Aorta (tissue), 5 donors: ENCODE measurements around the gene WDR75. TPM values are rescaled to one million over a fixed set of nuclear protein-coding genes. Genes with fewer than 3 reads are reported as not detected.
A peak's percentile ranks its signal among the peaks of the same experiment; 100 is the strongest.

ENCODE experiments used
- ATAC-seq: fragments of 200-7000 bp; cut with Tn5 transposase; one replicate; pipeline ENCODE4 v1.9.1; 2022; ENCODE audit warnings: moderate library complexity; ENCODE audit not compliant: low FRiP score
- DNase-seq, 2 donors: peaks; one replicate each; pipeline ENCODE4 v3.0.0-alpha.2; 2020
- H3K27ac ChIP-seq, 2 donors: one replicate each; pipeline ENCODE4 v1.5.1; 2013; ENCODE audit warnings: low read length in 2 of 2, mild to moderate bottlenecking in 2 of 2, moderate library complexity in 2 of 2, control low read depth in 1 of 2, inconsistent platforms in 1 of 2, low read depth in 1 of 2
- H3K27me3 ChIP-seq, 2 donors: one replicate each; pipeline ENCODE4 v1.6.1; 2013; ENCODE audit warnings: control low read depth in 1 of 2, low read length in 1 of 2, mild to moderate bottlenecking in 1 of 2, moderate library complexity in 1 of 2; ENCODE audit not compliant: insufficient read depth in 2 of 2, control insufficient read depth in 1 of 2
- H3K36me3 ChIP-seq, 2 donors: one replicate each; pipeline ENCODE4 v1.6.1; 2013; ENCODE audit warnings: control low read depth in 1 of 2, low read length in 1 of 2, mild to moderate bottlenecking in 1 of 2; ENCODE audit not compliant: insufficient read depth in 2 of 2, control insufficient read depth in 1 of 2
- H3K4me1 ChIP-seq, 2 donors: one replicate each; pipeline ENCODE4 v1.6.1; 2013; ENCODE audit warnings: low read length in 2 of 2, control low read depth in 1 of 2, mild to moderate bottlenecking in 1 of 2, moderate library complexity in 1 of 2; ENCODE audit not compliant: insufficient read depth in 2 of 2, control insufficient read depth in 1 of 2
- H3K4me3 ChIP-seq, 2 donors: one replicate each; pipeline ENCODE4 v1.5.1; 2013; ENCODE audit warnings: low read length in 2 of 2, control low read depth in 1 of 2, mild to moderate bottlenecking in 1 of 2
- H3K9me3 ChIP-seq: one replicate; pipeline ENCODE4 v1.6.1; 2013; ENCODE audit warnings: mild to moderate bottlenecking, low read length; ENCODE audit not compliant: control insufficient read depth
- WGBS, 2 donors: extraction: QIAGEN DNeasy Blood & Tissue Kit; methylation state at CpG; one replicate each; pipeline ENCODE4 v1.1.7; 2013; 5-methylcytosine and 5-hydroxymethylcytosine counted together
- intact Hi-C, 2 donors: fragments of 100-400 bp; cut with DNase I; formaldehyde crosslinking; loops; one replicate each; pipeline versions ENCODE4 v1.14.2 to v1.15.0; 2022
- long read RNA-seq, 2 donors: library from polyadenylated mRNA; unstranded; transcript quantifications; one replicate each; pipeline ENCODE4 v2.0.0, GENCODE V29; 2020 to 2021
- polyA plus RNA-seq, 2 donors: library from polyadenylated mRNA; stranded (reverse); fragments of 200-250 nt; gene quantifications; one replicate each; pipeline ENCODE4 v1.2.3, GENCODE V29; 2013
- total RNA-seq, 2 donors: library from RNA; stranded (reverse); fragmentation: NEBNext Ultra II Directional; extraction: Animal tissue kit (Norgen Biotek cat#: 25700); gene quantifications; one replicate each; pipeline ENCODE4 v1.2.1, GENCODE V29; 2021
- donor health status: healthy with polysubstance abuse.
- donor health status: Bipolar disorder and iron deficiency.
- donor health status: DM: no; HTN: no; CAD: no.
- donor health status: DM: no; HTN: no; CAD: no.
- donor health status: DM: yes; HTN: yes; CAD: no.

WDR75 gene
- total RNA-seq (10 to 100 TPM; 26.3 to 28.9 TPM), polyA plus RNA-seq (10 to 100 TPM; 10.6 to 19.7 TPM)
- long read RNA-seq, donor 1, transcript WDR75-201 (21 exons, 2,701 nt): major isoform, 13 of 24 reads
- long read RNA-seq, donor 1, partial matches to known transcripts: 6 of 24 reads
- long read RNA-seq, donor 1, other reads (novel, unspliced or antisense): 4 of 24 reads
- long read RNA-seq, donor 2, partial matches to known transcripts: 2 of 11 reads
- long read RNA-seq, donor 2, other reads (novel, unspliced or antisense): 4 of 11 reads

GRCh38 chr2:189440947-189441708, at the start of gene WDR75:
TSS of gene WDR75 (plus strand) at chr2:189441474. CDS start at chr2:189441493, 19 bp downstream.
- Histone ChIP-seq H3K36me3 (no peaks in the 10 kb centered on the region), H3K27me3 (no peaks in the 10 kb centered on the region), H3K27ac (peak within 1 kb of the TSS; percentile 73 to 96), H3K9me3 (no peaks in the 10 kb centered on the region), H3K4me3 (peak within 1 kb of the TSS; percentile 82 to 83), H3K4me1 (peaks cover 2 to 10% of the 10 kb centered on the region in 2 donors)
- DNase-seq (peak; percentile 96 to 97), ATAC-seq (peak; percentile 99)
- 0 to 1% methylated on average over 48 of the region's 48 CpGs for WGBS, 2 donors
- intact Hi-C loops: no loop called here

- H3K27me3 ChIP-seq: no peaks in the 10 kb centered on the region
- no peak overlapping the region for H3K27ac ChIP-seq
- no peaks in the 10 kb centered on the region for H3K4me1 ChIP-seq
- intact Hi-C loops: no loop called here
- H3K9me3 ChIP-seq: no peaks in the 10 kb centered on the region
- ATAC-seq (peak; percentile 69), DNase-seq (peak in 1 of 2 donors; percentile 51)
- 72 to 75% methylated on average over 2 of the region's 2 CpGs for WGBS, 2 donors
- H3K36me3 ChIP-seq: no peaks in the 10 kb centered on the region
- no peak overlapping the region for H3K4me3 ChIP-seq
These were observed 47.7 kb upstream of the WDR75 start for GRCh38 chr2:189393440-189394111.

- Histone ChIP-seq H3K36me3 (no peaks in the 10 kb centered on the region), H3K9me3 (no peaks in the 10 kb centered on the region), H3K27ac (no peak overlapping the region), H3K4me3 (no peak overlapping the region), H3K4me1 (no peaks in the 10 kb centered on the region), H3K27me3 (no peaks in the 10 kb centered on the region)
- DNase-seq (no peak), ATAC-seq (no peak)
- intact Hi-C loops: no loop called here
These were observed 46.7 kb upstream of the WDR75 start for GRCh38 chr2:189394525-189394924.

- H3K27ac ChIP-seq: no peak overlapping the region
- ATAC-seq: no peak
- intact Hi-C loops: loop anchor here in 1 of 2 donors (10.0 kb wide), 1 partner anchor 48 kb away; no protein-coding TSS in a partner anchor
- H3K4me1 ChIP-seq: no peaks in the 10 kb centered on the region
- no peak for DNase-seq
- WGBS, 2 donors: 71 to 90% methylated on average over 5 of the region's 5 CpGs
- no peaks in the 10 kb centered on the region for H3K36me3 ChIP-seq
- H3K9me3 ChIP-seq: no peaks in the 10 kb centered on the region
- no peak overlapping the region for H3K4me3 ChIP-seq
- no peaks in the 10 kb centered on the region for H3K27me3 ChIP-seq
These were observed 38.3 kb upstream of the WDR75 start for GRCh38 chr2:189402932-189403331.

- Histone ChIP-seq H3K36me3 (no peaks in the 10 kb centered on the region), H3K4me1 (no peaks in the 10 kb centered on the region), H3K9me3 (no peaks in the 10 kb centered on the region), H3K4me3 (no peak overlapping the region), H3K27me3 (no peaks in the 10 kb centered on the region), H3K27ac (no peak overlapping the region)
- ATAC-seq: no peak
- 89 to 96% methylated on average over 1 of the region's 1 CpG for WGBS, 2 donors
- intact Hi-C loops: loop anchor here in 1 of 2 donors (10.0 kb wide), 1 partner anchor 52 kb away; no protein-coding TSS in a partner anchor
- DNase-seq: no peak
These were observed 34.6 kb upstream of the WDR75 start for GRCh38 chr2:189406586-189407233.

- WGBS, 2 donors: 3 to 4% methylated on average over 4 of the region's 4 CpGs
- ATAC-seq (no peak), DNase-seq (no peak)
- H3K4me1 ChIP-seq: no peaks in the 10 kb centered on the region
- H3K27me3 ChIP-seq: no peaks in the 10 kb centered on the region
- intact Hi-C loops: loop anchor here in 1 of 2 donors (10.0 kb wide), 1 partner anchor 53 kb away; no protein-coding TSS in a partner anchor
- no peaks in the 10 kb centered on the region for H3K9me3 ChIP-seq
- peak overlapping the region in 1 of 2 donors; percentile 34 for H3K4me3 ChIP-seq
- H3K36me3 ChIP-seq: no peaks in the 10 kb centered on the region
- peak overlapping the region in 1 of 2 donors; percentile 82 for H3K27ac ChIP-seq
These were observed 33.7 kb upstream of the WDR75 start for GRCh38 chr2:189407281-189408209.

- Histone ChIP-seq H3K27ac (peak overlapping the region in 1 of 2 donors; percentile 82), H3K9me3 (no peaks in the 10 kb centered on the region), H3K27me3 (no peaks in the 10 kb centered on the region), H3K4me1 (no peaks in the 10 kb centered on the region), H3K4me3 (peak overlapping the region in 1 of 2 donors; percentile 34), H3K36me3 (no peaks in the 10 kb centered on the region)
- intact Hi-C loops: loop anchor here in 1 of 2 donors (10.0 kb wide), 1 partner anchor 53 kb away; no protein-coding TSS in a partner anchor
- 94 to 95% methylated on average over 1 of the region's 1 CpG for WGBS, 2 donors
- no peak for DNase-seq
- ATAC-seq: no peak
These were observed 33.0 kb upstream of the WDR75 start for GRCh38 chr2:189408294-189408693.
